ENCODE measurements around the gene BCAS4.

BCAS4 gene

DNA sequence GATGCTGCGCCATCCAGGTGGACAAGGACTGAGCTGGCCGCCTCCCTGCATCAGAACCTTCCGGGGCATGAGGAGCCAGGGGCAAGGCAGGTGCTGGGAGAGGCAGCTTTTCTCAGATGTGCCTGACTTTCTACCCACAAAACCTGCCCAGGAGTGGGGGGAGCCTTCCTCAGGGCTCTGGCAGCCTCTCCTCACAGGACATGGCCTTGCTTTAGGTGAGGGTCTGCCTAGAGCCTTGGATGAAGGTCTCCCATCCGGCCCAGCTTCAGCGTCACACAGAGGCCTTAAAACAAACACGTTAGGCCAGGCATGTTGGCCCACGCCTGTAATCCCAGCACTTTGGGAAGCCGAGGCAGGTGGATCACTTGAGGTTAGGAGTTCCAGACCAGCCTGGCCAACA lies 7.4 kb downstream of the BCAS4 start:
- no peak for DNase-seq
- Histone ChIP-seq H3K9me3 (ENCODE audit: severe bottlenecking) (no peaks in the 10 kb centered on the region), H3K27ac (no peak overlapping the region), H3K27me3 (ENCODE audit: insufficient read depth, low read depth, severe bottlenecking) (no peaks in the 10 kb centered on the region), H3K36me3 (no peaks in the 10 kb centered on the region), H3K4me3 (ENCODE audit: low read depth, low read length) (no peak overlapping the region)
- TF ChIP-seq CTCF (IDR thresholded peaks at IDR 0.05; ENCODE audit: low read depth, low read length), result no peak

GRCh38 chr20:50804437-50805348 lies 9.8 kb downstream of the BCAS4 start:
- Histone ChIP-seq H3K4me3 (ENCODE audit: low read depth, low read length) (no peak overlapping the region), H3K36me3 (no peaks in the 10 kb centered on the region), H3K9me3 (ENCODE audit: severe bottlenecking) (no peaks in the 10 kb centered on the region), H3K27ac (no peak overlapping the region), H3K27me3 (ENCODE audit: insufficient read depth, low read depth, severe bottlenecking) (no peaks in the 10 kb centered on the region)
- DNase-seq, result no peak
- no peak for TF ChIP-seq CTCF (IDR thresholded peaks at IDR 0.05; ENCODE audit: low read depth, low read length)

GRCh38 chr20:50805349-50805684 lies 10.5 kb downstream of the BCAS4 start:
- no peak for DNase-seq
- Histone ChIP-seq H3K27me3 (ENCODE audit: insufficient read depth, low read depth, severe bottlenecking) (no peaks in the 10 kb centered on the region), H3K9me3 (ENCODE audit: severe bottlenecking) (peaks cover 2% of the 10 kb centered on the region), H3K27ac (no peak overlapping the region), H3K36me3 (no peaks in the 10 kb centered on the region), H3K4me3 (ENCODE audit: low read depth, low read length) (no peak overlapping the region)
- no peak for TF ChIP-seq CTCF (IDR thresholded peaks at IDR 0.05; ENCODE audit: low read depth, low read length)

- no peak for TF ChIP-seq CTCF (IDR thresholded peaks at IDR 0.05; ENCODE audit: low read depth, low read length)
- Histone ChIP-seq H3K27me3 (ENCODE audit: insufficient read depth, low read depth, severe bottlenecking) (no peaks in the 10 kb centered on the region), H3K36me3 (no peaks in the 10 kb centered on the region), H3K4me3 (ENCODE audit: low read depth, low read length) (no peak overlapping the region), H3K27ac (no peak overlapping the region), H3K9me3 (ENCODE audit: severe bottlenecking) (peaks cover 2% of the 10 kb centered on the region)
- DNase-seq, result no peak
Observed at GRCh38 chr20:50806126-50806768, 11.4 kb downstream of the BCAS4 start.

DNA sequence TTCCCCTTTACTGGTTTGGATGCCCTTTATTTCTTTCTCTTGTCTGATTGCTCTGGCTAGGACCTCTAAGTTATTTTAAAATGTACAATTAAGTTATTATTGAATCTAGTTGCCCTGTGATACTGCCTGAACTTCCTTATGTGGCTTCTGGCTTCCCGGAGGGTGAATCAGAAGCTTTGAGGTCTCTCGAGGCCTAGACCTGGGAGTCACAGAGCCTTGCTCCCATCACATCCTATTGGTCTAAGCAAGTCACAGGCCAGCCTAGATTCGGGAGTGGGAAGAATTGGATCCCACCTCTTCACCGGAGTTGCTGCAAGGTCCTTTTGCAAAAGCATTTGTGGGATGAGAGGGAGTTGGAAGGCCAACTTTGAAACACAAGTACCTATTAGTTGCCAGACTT lies 15.2 kb downstream of the BCAS4 start:
- no peaks in the 10 kb centered on the region for H3K27me3 ChIP-seq (ENCODE audit: insufficient read depth, low read depth, severe bottlenecking)
- H3K9me3 ChIP-seq (ENCODE audit: severe bottlenecking), result peaks cover 2% of the 10 kb centered on the region
- DNase-seq, result no peak
- no peaks in the 10 kb centered on the region for H3K36me3 ChIP-seq
- no peak overlapping the region for H3K27ac ChIP-seq
- TF ChIP-seq CTCF (IDR thresholded peaks at IDR 0.05; ENCODE audit: low read depth, low read length), result no peak
- no peak overlapping the region for H3K4me3 ChIP-seq (ENCODE audit: low read depth, low read length)

Measured in WERI-Rb-1 (cell line).